Naive B cell (primary cell): ENCODE data around the gene STAT5A. TPM values are rescaled to one million over a fixed set of nuclear protein-coding genes. Genes with fewer than 3 reads are reported as not detected.
"Not testable (repeated sequence)": the region's sequence is repeated elsewhere in the genome, so short reads cannot be mapped to it uniquely, and the experiment has no call there.

Experiments
- ATAC-seq, 2 donors: fragments of 150-1000 bp; cut with Tn5 transposase; 2 replicates each; pipeline ENCODE4 v1.10.0; 2021; ENCODE audit warnings: low read depth in 2 of 2, mild to moderate bottlenecking in 2 of 2, moderate library complexity in 2 of 2
- DNase-seq: peaks from one replicate; pipeline ENCODE4 v3.0.0; 2022
- H3K27ac Mint-ChIP-seq, 6 donors: one replicate each; pipeline ENCODE4 v1.8.0; 2020 to 2022; ENCODE audit warnings: mild to moderate bottlenecking in 6 of 6, mixed read lengths in 6 of 6, moderate library complexity in 5 of 6, inconsistent platforms in 2 of 6
- H3K27me3 Mint-ChIP-seq, 3 donors: one replicate each; pipeline ENCODE4 v1.8.0; 2021 to 2022; ENCODE audit warnings: mixed read lengths in 3 of 3, mild to moderate bottlenecking in 1 of 3
- H3K36me3 Mint-ChIP-seq, 2 donors: one replicate each; pipeline ENCODE4 v1.8.0; 2020 to 2022; ENCODE audit warnings: mixed read lengths in 2 of 2, inconsistent platforms in 1 of 2, mild to moderate bottlenecking in 1 of 2
- H3K4me1 Mint-ChIP-seq, 3 donors: one replicate each; pipeline ENCODE4 v1.8.0; 2020 to 2022; ENCODE audit warnings: mixed read lengths in 3 of 3, inconsistent platforms in 1 of 3, mild to moderate bottlenecking in 1 of 3, moderate library complexity in 1 of 3
- H3K4me3 Mint-ChIP-seq, 8 donors: one replicate each; pipeline ENCODE4 v1.8.0; 2020 to 2022; ENCODE audit warnings: mild to moderate bottlenecking in 8 of 8, mixed read lengths in 8 of 8, moderate library complexity in 8 of 8, inconsistent platforms in 2 of 8
- H3K9me3 Mint-ChIP-seq, 7 donors: one replicate each; pipeline ENCODE4 v1.8.0; 2020 to 2022; ENCODE audit warnings: mixed read lengths in 7 of 7, mild to moderate bottlenecking in 5 of 7, inconsistent platforms in 2 of 7, moderate library complexity in 1 of 7
- polyA plus RNA-seq, 6 donors: library from polyadenylated mRNA; unstranded; fragments of 300-500 nt; fragmentation: Illumina TruSeq; gene quantifications; one replicate each; pipeline ENCODE4 v1.2.3, GENCODE V29; 2021; ENCODE audit warnings: low read depth in 6 of 6

The STAT5A gene
- polyA plus RNA-seq, 6 donors from 2014 or later, result 24.6 to 53.2 (median 45.2) TPM

DNA sequence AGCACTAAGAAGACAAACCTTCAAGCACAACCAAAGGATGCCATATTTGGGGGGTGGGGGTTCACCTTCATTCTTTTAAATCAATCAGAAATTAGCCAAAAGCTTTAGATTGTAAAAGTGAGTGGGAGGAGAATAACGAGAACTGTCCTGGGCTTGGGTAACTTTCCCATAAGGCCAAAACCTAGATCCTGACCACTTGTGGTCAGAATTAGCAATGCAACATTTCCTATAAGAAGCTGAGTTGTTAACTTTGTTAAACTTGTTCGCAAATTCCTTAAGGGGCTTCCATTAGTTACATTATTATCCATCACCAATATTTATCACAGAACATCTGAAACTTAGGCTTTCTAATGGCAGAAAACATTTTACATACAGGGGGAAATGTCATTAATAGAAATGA lies 37.2 kb upstream of the STAT5A start:
- peaks cover 32 to 45% (median 39%) of the 10 kb centered on the region in 3 donors for H3K4me1 Mint-ChIP-seq
- H3K4me3 Mint-ChIP-seq, result peak overlapping the region in 1 of 8 donors; percentile 41
- H3K27ac Mint-ChIP-seq, result no peak overlapping the region
- no peaks in the 10 kb centered on the region for H3K9me3 Mint-ChIP-seq
- DNase-seq, result no peak
- H3K27me3 Mint-ChIP-seq, result no peaks in the 10 kb centered on the region
- no peak for ATAC-seq
- no peaks in the 10 kb centered on the region for H3K36me3 Mint-ChIP-seq

DNA sequence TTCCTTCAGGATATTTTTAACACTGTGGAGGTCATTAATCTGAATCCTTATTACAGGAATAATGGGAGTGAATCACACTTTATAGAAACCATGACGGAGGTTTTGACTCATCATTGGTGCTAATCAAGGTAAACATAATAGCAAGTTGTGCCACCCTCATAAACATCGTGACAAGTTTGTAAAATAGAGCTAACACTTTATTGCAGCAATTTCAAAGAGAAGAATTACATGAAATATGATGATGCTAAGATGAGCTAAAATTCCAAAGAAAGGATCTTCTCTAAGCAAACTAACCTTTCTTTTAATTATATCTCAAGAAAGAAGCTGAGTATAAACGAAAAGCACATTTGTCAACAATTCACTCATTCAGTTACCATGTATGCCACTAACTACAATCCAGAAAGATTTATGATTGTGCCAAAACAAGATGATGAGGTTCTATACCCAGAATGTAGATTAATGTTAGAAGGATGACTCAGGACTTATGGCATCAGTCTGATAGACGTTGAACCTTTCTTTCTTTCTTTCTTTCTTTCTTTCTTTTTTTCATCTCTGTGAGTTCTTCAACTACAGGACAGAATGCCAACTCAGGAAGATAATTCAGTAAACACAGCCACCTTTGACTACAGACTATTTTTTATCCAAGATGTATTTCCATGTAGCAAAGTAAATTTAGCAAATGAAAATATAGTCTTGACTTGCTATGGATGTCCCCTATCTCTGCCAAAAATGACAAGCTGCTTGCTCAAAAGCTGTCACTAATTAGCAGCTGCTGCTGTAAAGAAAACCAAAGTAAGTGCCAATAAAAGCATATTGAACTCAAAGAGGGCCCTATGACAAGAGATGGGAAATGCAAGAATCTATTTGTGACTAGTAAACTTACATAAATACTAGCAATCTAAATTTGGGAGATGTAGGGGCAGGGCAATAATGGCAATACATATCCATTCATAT lies 35.4 kb upstream of the STAT5A start:
- DNase-seq (no peak), ATAC-seq (no peak)
- H3K4me1 Mint-ChIP-seq, result peaks cover 22 to 32% (median 28%) of the 10 kb centered on the region in 3 donors
- H3K27me3 Mint-ChIP-seq, result no peaks in the 10 kb centered on the region
- H3K4me3 Mint-ChIP-seq, result no peak overlapping the region
- H3K9me3 Mint-ChIP-seq, result no peaks in the 10 kb centered on the region
- peak overlapping the region in 1 of 6 donors; percentile 5 for H3K27ac Mint-ChIP-seq
- no peaks in the 10 kb centered on the region for H3K36me3 Mint-ChIP-seq

DNA sequence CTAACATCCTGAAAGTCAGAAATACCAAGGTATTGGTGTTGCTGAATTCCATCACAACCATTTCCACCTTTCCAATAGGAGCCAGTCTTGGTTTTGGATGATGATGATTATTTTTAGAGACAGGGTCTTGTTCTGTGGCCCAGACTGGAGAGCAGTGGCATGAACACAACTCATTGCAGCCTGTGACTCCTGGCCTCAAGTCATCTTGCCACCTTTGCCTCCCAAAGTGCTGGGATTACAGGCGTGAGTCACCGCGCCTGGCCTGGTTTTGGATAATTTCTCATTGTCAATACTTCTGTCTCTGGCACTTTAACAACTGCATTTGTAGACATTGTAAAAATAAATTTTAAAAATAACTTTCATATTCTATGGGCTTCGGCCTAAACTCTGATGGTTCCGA lies 34.7 kb upstream of the STAT5A start:
- no peak for DNase-seq
- H3K4me1 Mint-ChIP-seq, result peaks cover 19 to 28% (median 23%) of the 10 kb centered on the region in 3 donors
- no peak for ATAC-seq
- no peaks in the 10 kb centered on the region for H3K36me3 Mint-ChIP-seq
- no peaks in the 10 kb centered on the region for H3K9me3 Mint-ChIP-seq
- H3K27me3 Mint-ChIP-seq, result no peaks in the 10 kb centered on the region
- no peak overlapping the region for H3K4me3 Mint-ChIP-seq
- H3K27ac Mint-ChIP-seq, result no peak overlapping the region

DNA sequence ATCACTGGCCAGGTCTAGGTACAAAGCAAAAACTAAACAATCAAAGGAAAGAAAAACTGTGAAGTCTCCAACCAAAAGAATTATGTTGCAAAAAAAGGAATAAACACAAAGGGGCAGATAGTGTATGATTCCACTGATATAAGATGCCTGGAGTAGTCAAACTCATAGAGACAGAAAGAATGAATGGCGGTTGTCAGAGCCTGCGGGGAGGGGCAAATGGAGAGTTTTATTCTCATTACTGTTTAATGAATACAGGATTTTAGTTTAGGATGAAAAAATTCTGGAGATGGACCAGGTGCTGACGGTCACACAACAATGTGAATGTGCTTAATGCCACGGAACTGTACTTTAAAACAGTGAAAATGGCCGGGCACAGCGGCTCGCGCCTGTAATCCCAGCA lies 32.9 kb upstream of the STAT5A start:
- peaks cover 15 to 20% (median 15%) of the 10 kb centered on the region in 3 donors for H3K4me1 Mint-ChIP-seq
- H3K4me3 Mint-ChIP-seq, result no peak overlapping the region
- no peak overlapping the region for H3K27ac Mint-ChIP-seq
- H3K36me3 Mint-ChIP-seq, result no peaks in the 10 kb centered on the region
- no peaks in the 10 kb centered on the region for H3K27me3 Mint-ChIP-seq
- H3K9me3 Mint-ChIP-seq, result no peaks in the 10 kb centered on the region
- ATAC-seq (no peak), DNase-seq (no peak)

DNA sequence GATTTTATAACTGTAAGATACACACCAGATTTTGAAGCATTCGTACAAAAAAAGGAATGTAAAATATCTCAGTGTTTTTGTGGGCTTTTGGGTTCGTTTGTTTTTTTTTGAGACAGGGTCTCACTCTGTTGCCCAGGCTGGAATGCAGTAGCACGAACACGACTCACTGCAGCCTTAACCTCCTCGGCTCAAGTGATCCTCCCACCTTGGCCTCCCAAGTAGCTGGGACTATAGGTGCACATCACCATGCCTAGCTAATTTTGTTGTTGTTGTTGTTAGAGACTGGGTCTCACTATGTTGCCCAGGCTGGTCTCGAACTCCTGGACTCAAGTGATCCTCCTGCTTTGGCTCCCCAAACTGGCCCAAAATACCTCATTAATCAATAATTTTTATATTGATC lies 28.0 kb upstream of the STAT5A start:
- no peaks in the 10 kb centered on the region for H3K27me3 Mint-ChIP-seq
- H3K4me1 Mint-ChIP-seq, result peaks cover 6 to 21% (median 20%) of the 10 kb centered on the region in 3 donors
- no peak overlapping the region for H3K4me3 Mint-ChIP-seq
- no peaks in the 10 kb centered on the region for H3K36me3 Mint-ChIP-seq
- DNase-seq (no peak), ATAC-seq (no peak)
- peak overlapping the region in 1 of 6 donors; percentile 32 for H3K27ac Mint-ChIP-seq
- no peaks in the 10 kb centered on the region for H3K9me3 Mint-ChIP-seq

DNA sequence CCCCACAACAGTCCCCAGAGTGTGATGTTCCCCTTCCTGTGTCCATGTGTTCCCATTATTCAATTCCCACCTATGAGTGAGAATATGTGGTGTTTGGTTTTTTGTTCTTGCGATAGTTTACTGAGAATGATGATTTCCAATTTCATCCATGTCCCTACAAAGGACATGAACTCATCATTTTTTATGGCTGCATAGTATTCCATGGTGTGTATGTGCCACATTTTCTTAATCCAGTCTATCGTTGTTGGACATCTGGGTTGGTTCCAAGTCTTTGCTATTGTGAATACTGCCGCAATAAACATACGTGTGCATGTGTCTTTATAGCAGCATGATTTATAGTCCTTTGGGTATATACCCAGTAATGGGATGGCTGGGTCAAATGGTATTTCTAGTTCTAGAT lies 23.9 kb upstream of the STAT5A start:
- not testable (repeated sequence) for H3K9me3 Mint-ChIP-seq, H3K27me3 Mint-ChIP-seq, H3K4me3 Mint-ChIP-seq, H3K27ac Mint-ChIP-seq, H3K36me3 Mint-ChIP-seq, DNase-seq, ATAC-seq
- peaks cover 4 to 11% (median 10%) of the 10 kb centered on the region in 3 donors for H3K4me1 Mint-ChIP-seq

DNA sequence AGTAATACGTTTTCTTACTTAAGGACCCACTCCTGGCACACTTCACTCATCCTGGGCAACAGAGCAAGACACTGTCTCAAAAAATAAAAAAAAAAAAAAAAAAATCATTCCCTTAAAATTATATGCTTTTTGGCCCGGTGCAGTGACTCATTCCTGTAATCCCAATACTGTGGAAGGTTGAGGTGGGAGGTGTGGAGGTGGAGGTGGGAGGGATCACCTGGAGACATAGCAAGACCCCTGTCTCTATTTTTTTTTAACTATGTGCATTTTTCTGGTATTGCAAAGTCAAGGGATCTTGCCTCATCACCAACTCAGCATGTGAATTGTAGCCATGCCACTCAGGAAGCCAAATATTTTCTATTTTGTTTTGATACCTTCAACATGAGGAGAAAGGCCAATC lies 21.8 kb upstream of the STAT5A start:
- no peak overlapping the region for H3K27ac Mint-ChIP-seq
- no peak overlapping the region for H3K4me3 Mint-ChIP-seq
- no peaks in the 10 kb centered on the region for H3K27me3 Mint-ChIP-seq
- no peak for ATAC-seq
- peaks cover 2 to 3% (median 3%) of the 10 kb centered on the region in 3 donors for H3K4me1 Mint-ChIP-seq
- no peak for DNase-seq
- no peaks in the 10 kb centered on the region for H3K9me3 Mint-ChIP-seq
- no peaks in the 10 kb centered on the region for H3K36me3 Mint-ChIP-seq

DNA sequence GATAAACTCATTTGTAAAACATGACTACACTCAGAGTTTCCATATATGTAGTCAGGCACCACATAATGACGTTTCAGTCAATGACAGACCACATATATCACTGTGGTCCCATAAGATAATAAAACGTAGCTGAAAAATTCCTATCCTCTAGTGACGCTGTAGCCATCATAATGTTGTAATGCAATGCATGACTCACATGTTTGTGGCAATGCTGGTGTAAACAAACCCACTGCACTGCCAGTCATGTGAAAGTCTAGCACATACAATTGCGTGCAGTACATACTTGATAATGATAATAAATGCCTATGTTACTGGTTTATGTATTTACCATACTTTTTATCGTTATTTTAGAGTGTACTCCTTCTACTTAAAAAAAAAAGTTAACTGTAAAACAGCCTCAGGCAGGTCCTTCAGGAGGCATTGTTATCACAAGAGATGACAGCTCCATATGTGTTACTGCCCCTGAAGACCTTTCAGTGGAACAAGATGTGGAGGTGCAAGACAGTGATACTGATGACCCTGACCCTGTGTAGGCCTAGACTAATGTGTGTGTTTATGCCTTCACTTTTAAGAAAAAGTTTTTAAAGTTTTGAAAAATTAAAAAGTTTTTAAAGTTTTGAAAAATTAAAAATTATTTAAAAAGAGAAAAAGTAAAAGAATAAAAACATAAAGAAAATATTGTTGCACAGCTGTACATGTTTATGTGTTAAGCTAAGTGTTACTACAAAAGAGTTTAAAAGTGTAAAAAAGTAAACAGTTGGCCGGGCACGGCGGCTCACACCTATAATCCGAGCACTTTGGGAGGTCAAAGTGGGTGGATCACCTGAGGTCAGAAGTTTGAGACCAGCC lies 21.2 kb upstream of the STAT5A start:
- Mint-ChIP-seq H3K36me3 (no peaks in the 10 kb centered on the region), H3K4me1 (peaks cover 9 to 10% (median 10%) of the 10 kb centered on the region in 3 donors), H3K9me3 (no peaks in the 10 kb centered on the region), H3K4me3 (no peak overlapping the region), H3K27me3 (no peaks in the 10 kb centered on the region), H3K27ac (no peak overlapping the region)
- no peak for DNase-seq
- ATAC-seq, result no peak

DNA sequence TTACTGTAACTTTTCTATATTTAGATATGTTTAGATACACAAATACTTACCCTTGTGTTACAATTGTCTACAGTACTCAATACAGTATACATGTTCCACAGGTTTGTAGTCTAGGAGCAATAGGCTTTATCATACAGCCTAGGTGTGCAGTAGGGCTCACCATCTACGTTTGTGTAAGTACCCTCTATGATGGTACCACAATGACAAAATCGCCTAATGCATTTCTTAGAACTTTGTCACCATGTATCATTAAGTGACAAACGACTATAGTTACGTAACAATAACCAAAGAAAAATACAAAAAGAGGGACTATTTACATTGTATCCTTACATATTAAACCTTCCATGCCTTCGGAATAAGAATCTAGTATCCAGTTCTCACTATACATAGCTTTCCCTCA lies 20.1 kb upstream of the STAT5A start:
- Mint-ChIP-seq H3K27ac (no peak overlapping the region), H3K4me3 (no peak overlapping the region), H3K4me1 (peaks cover 17 to 20% (median 20%) of the 10 kb centered on the region in 3 donors), H3K9me3 (no peaks in the 10 kb centered on the region), H3K36me3 (no peaks in the 10 kb centered on the region), H3K27me3 (no peaks in the 10 kb centered on the region)
- ATAC-seq (no peak), DNase-seq (no peak)

DNA sequence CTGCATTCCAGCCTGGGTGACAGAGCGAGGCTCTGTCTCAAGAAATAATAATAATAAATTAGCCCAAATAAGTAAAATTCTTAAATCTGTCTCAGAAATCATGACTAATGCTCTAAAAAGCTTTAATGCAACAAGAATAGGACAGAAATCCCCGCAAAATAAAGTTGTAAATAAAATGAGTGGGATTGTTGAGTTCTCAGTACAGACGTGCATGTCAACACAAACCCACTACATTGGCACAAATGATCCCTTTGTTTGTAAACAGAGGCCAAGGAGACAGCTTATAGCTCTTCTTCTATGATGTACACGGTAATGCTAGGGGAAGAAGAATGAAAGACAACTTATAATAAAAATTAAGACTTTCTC lies 18.1 kb upstream of the STAT5A start:
- peaks cover 35 to 37% (median 36%) of the 10 kb centered on the region in 3 donors for H3K4me1 Mint-ChIP-seq
- H3K4me3 Mint-ChIP-seq, result no peak overlapping the region
- ATAC-seq, result no peak
- H3K36me3 Mint-ChIP-seq, result no peaks in the 10 kb centered on the region
- H3K9me3 Mint-ChIP-seq, result no peaks in the 10 kb centered on the region
- H3K27me3 Mint-ChIP-seq, result no peaks in the 10 kb centered on the region
- no peak for DNase-seq
- H3K27ac Mint-ChIP-seq, result no peak overlapping the region

DNA sequence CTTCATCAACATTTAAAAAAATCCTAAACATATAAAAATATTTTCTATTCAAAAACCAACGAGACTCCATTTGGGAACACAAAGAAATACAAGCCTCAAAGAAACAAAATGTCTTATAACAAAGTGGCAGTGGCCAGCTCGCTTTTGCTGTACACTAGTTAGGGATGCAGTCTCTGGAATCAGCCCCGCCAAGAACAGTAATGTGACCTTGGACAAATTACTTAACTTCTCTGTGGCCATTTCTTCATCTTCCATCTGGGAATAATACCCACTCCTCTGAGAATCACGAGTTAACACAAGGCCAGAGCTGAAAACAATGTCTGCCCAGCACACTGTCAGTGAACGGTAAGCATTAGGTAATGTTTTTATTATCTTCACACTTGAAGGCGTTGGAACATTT lies 17.7 kb upstream of the STAT5A start:
- Mint-ChIP-seq H3K27ac (peak overlapping the region in 1 of 6 donors; percentile 29), H3K4me3 (no peak overlapping the region)

DNA sequence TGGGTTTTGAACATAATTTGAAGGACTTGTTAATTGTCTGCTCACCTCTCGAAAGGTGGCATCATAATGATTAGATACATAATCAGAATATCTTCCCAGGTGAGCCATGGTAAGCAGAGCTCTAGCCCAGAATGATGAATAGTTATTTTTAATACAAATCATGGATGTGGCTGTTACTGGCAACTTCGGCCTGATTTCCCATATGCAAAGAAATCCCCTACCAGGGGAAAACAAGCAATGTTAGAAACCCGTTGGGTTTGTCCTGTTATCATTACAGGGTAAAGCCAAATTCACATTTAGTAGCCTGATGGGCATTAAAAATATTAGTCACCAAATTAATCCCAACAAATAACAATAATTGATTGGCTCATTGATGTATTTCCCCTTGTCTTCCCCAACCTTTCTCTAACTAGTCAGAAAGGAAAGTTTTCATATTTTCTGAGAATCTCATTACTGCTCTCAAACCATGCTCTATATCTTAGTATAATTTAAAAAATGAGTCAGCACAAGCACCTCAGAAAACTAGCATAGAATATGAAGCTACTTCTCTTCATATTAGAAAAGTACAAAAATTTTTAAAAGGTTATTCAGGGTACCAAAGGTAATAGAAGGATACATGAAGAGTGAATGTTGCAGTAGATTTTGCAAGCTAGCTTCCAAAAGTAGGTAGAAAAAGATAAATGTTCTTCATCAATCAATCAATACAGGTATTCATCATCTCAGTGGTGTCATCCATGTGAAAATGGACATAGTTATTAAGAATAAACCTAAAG lies 17.1 kb upstream of the STAT5A start:
- Mint-ChIP-seq H3K4me3 (peak overlapping the region in 2 of 8 donors; percentile 20 to 69), H3K27me3 (no peaks in the 10 kb centered on the region), H3K27ac (peak overlapping the region in 2 of 6 donors; percentile 29 to 53), H3K4me1 (peaks cover 40 to 42% (median 42%) of the 10 kb centered on the region in 3 donors), H3K36me3 (no peaks in the 10 kb centered on the region), H3K9me3 (no peaks in the 10 kb centered on the region)
- DNase-seq (no peak), ATAC-seq (no peak)

More for the DNA sequence above, 17.7 kb upstream of the STAT5A start:
- DNase-seq (no peak), ATAC-seq (no peak)
- Mint-ChIP-seq H3K9me3 (no peaks in the 10 kb centered on the region), H3K36me3 (no peaks in the 10 kb centered on the region), H3K27me3 (no peaks in the 10 kb centered on the region), H3K4me1 (peaks cover 39 to 41% (median 41%) of the 10 kb centered on the region in 3 donors)

DNA sequence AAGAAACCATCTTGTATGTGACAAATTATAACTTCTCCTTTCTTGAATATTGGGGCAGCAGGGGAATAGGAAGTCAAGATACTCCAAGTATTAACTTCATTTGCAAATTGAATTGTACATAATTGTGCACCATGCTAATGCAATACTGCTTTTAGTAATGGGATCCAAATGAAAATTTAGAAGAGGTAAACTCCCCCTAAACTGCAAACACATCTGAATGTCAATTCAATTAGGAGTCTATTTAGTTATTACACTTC lies 16.6 kb upstream of the STAT5A start:
- H3K27me3 Mint-ChIP-seq, result no peaks in the 10 kb centered on the region
- H3K36me3 Mint-ChIP-seq, result no peaks in the 10 kb centered on the region
- ATAC-seq (no peak), DNase-seq (no peak)
- peaks cover 40 to 44% (median 42%) of the 10 kb centered on the region in 3 donors for H3K4me1 Mint-ChIP-seq
- H3K9me3 Mint-ChIP-seq, result no peaks in the 10 kb centered on the region
- peak overlapping the region in 2 of 8 donors; percentile 20 to 69 for H3K4me3 Mint-ChIP-seq
- peak overlapping the region in 1 of 6 donors; percentile 53 for H3K27ac Mint-ChIP-seq
